Neural progenitor cell (in vitro differentiated cells): ENCODE data around the gene GNB1. TPM values are rescaled to one million over a fixed set of nuclear protein-coding genes. Genes with fewer than 3 reads are reported as not detected.

Experiments
- DNase-seq: peaks from one replicate; pipeline ENCODE4 v3.0.0-alpha.2; 2016; ENCODE audit warnings: low spot score
- H2AFZ ChIP-seq: fragments of 200-600 bp; sonication (generic); replicated peaks from 2 replicates; pipeline ENCODE4 v1.6.1; 2016; ENCODE audit warnings: antibody characterized with exemption
- H3F3A ChIP-seq: fragments of 200-600 bp; sonication (generic); 2 replicates; pipeline ENCODE4 v1.6.1; 2016; ENCODE audit warnings: antibody characterized with exemption, low read depth
- H3K27ac ChIP-seq: fragments of 200-600 bp; sonication (generic); 2 replicates; pipeline ENCODE4 v1.5.1; 2016; ENCODE audit warnings: mild to moderate bottlenecking
- H3K27me3 ChIP-seq: fragments of 200-600 bp; sonication (generic); 2 replicates; pipeline ENCODE4 v1.6.1; 2016; ENCODE audit warnings: mild to moderate bottlenecking, moderate library complexity
- H3K36me3 ChIP-seq: fragments of 200-600 bp; sonication (generic); 2 replicates; pipeline ENCODE4 v1.5.1; 2016
- H3K4me1 ChIP-seq: fragments of 200-600 bp; sonication (generic); 2 replicates; pipeline ENCODE4 v1.6.1; 2016; ENCODE audit warnings: mixed run types
- H3K4me2 ChIP-seq: fragments of 200-600 bp; sonication (generic); 2 replicates; pipeline ENCODE4 v1.6.1; 2016
- H3K4me3 ChIP-seq: fragments of 200-600 bp; sonication (generic); 2 replicates; pipeline ENCODE4 v1.5.1; 2016
- H3K79me2 ChIP-seq: fragments of 200-600 bp; sonication (generic); 2 replicates; pipeline ENCODE4 v1.6.1; 2016; ENCODE audit warnings: low read depth
- H3K9ac ChIP-seq: fragments of 200-600 bp; sonication (generic); 2 replicates; pipeline ENCODE4 v1.6.1; 2016
- H3K9me3 ChIP-seq: fragments of 200-600 bp; sonication (generic); 2 replicates; pipeline ENCODE4 v1.5.1; 2016; ENCODE audit warnings: low read depth
- H4K20me1 ChIP-seq: fragments of 200-600 bp; sonication (generic); 2 replicates; pipeline ENCODE4 v1.6.1; 2016; ENCODE audit warnings: low read depth
- H3K27ac Mint-ChIP-seq: 3 replicates; pipeline ENCODE4 v1.8.0; 2021; ENCODE audit warnings: mixed read lengths
- H3K27me3 Mint-ChIP-seq: 2 replicates; pipeline ENCODE4 v1.8.0; 2022; ENCODE audit warnings: low read depth, mild to moderate bottlenecking, inconsistent platforms, moderate library complexity, mixed read lengths; ENCODE audit not compliant: insufficient read depth
- H3K36me3 Mint-ChIP-seq: 3 replicates; pipeline ENCODE4 v1.8.0; 2021; ENCODE audit warnings: mixed read lengths
- H3K4me1 Mint-ChIP-seq: 3 replicates; pipeline ENCODE4 v1.8.0; 2021; ENCODE audit warnings: mixed read lengths
- H3K4me3 Mint-ChIP-seq: 3 replicates; pipeline ENCODE4 v1.8.0; 2021; ENCODE audit warnings: mild to moderate bottlenecking, moderate library complexity, mixed read lengths
- H3K9me3 Mint-ChIP-seq: 3 replicates; pipeline ENCODE4 v1.8.0; 2020; ENCODE audit warnings: mixed read lengths
- CTCF ChIP-seq: fragments of 200-600 bp; sonication (generic); IDR thresholded peaks from 2 replicates; pipeline ENCODE4 v1.5.1; 2017; ENCODE audit warnings: antibody characterized with exemption, mild to moderate bottlenecking
- EZH2 ChIP-seq: fragments of 200-600 bp; sonication (generic); IDR thresholded peaks from 2 replicates; pipeline ENCODE4 v1.6.1; 2017; ENCODE audit warnings: antibody characterized with exemption, mild to moderate bottlenecking, moderate library complexity
- EZH2phosphoT487 ChIP-seq: fragments of 200-600 bp; sonication (generic); IDR thresholded peaks from 2 replicates; pipeline ENCODE4 v1.6.1; 2017; ENCODE audit warnings: antibody characterized with exemption
- total RNA-seq: library from RNA; depleted of rRNA; stranded (reverse); fragments of >200 nt; gene quantifications from 2 replicates; pipeline ENCODE4 v1.2.3, GENCODE V29; 2015; ENCODE audit warnings: low replicate concordance

GNB1 gene
- total RNA-seq, 1 donor from 2014 or later, result 175 TPM

DNA sequence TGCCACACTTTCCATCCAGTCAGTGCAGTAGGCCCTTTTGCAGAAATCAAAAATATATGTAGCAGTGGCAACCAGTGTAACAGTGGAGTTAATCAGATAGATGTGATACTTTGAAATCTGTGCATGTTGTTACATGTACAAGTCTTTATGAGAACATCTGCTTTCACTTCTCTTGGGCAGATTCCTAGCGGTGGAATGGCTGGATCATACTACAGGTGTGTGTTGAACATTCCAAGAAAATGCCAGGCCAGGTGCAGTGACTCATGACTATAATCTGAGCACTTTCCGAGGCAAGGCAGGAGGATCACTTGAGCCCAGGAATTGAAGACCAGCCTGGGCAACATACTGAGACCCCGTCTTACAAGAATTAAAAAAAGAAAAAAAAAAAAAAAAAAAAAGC is 55.3 kb downstream of the GNB1 start:
- H3K36me3 ChIP-seq, result peaks cover 3% of the 10 kb centered on the region

DNA sequence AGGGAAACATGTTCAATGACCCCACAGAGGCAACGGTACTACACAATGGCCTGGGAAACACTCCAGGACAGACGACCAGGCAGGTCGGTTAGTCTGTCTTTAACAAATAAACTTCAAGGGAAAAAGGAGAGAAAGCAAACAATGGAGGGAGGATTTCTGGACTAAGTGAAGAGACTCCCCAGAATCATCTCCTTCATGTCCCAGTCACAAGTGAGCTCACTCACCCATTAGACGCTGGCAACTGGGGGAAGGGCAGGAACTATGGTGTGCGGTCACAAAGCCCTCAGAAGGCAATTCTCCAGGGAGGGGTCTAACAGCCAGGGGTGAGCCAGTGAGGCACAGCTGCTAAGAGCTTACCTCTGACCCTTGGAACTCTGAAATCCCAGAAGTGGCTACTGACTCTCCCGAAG is 57.0 kb downstream of the GNB1 start:
- H3K27ac ChIP-seq, result peak overlapping the region; percentile 23
- DNase-seq, result peak; percentile 67
- peak overlapping the region; percentile 70 for H3K27ac Mint-ChIP-seq
- H3K27me3 Mint-ChIP-seq, result peaks cover 3% of the 10 kb centered on the region
- H3K9ac ChIP-seq, result no peak overlapping the region
- peaks cover 32% of the 10 kb centered on the region for H3K4me1 Mint-ChIP-seq
- TF ChIP-seq EZH2phosphoT487 (no peak), EZH2 (no peak), CTCF (no peak)
- H3K36me3 Mint-ChIP-seq, result peaks cover 33% of the 10 kb centered on the region
- H3K4me2 ChIP-seq, result peak overlapping the region; percentile 63
- no peaks in the 10 kb centered on the region for H3K9me3 Mint-ChIP-seq
- H3K4me3 ChIP-seq, result no peak overlapping the region
- peaks cover 39% of the 10 kb centered on the region for H3F3A ChIP-seq
- H3K27me3 ChIP-seq, result no peaks in the 10 kb centered on the region
- peaks cover 3% of the 10 kb centered on the region for H3K36me3 ChIP-seq
- H3K4me1 ChIP-seq, result peaks cover 19% of the 10 kb centered on the region
- H3K9me3 ChIP-seq, result no peaks in the 10 kb centered on the region
- H4K20me1 ChIP-seq, result peaks cover 83% of the 10 kb centered on the region
- no peak overlapping the region for H2AFZ ChIP-seq
- H3K79me2 ChIP-seq, result peaks cover 100% of the 10 kb centered on the region
- H3K4me3 Mint-ChIP-seq, result no peak overlapping the region

More for the DNA sequence above, 55.3 kb downstream of the GNB1 start:
- no peak overlapping the region for H3K27ac Mint-ChIP-seq
- H3K36me3 Mint-ChIP-seq, result peaks cover 31% of the 10 kb centered on the region
- Histone ChIP-seq H3K4me1 (peaks cover 19% of the 10 kb centered on the region), H3K4me2 (no peak overlapping the region), H2AFZ (no peak overlapping the region), H3K79me2 (peaks cover 100% of the 10 kb centered on the region), H3K4me3 (no peak overlapping the region), H3K9ac (no peak overlapping the region), H3K9me3 (no peaks in the 10 kb centered on the region), H4K20me1 (peaks cover 83% of the 10 kb centered on the region), H3K27ac (peak overlapping the region; percentile 17), H3F3A (peaks cover 43% of the 10 kb centered on the region), H3K27me3 (no peaks in the 10 kb centered on the region)
- DNase-seq, result no peak
- H3K4me3 Mint-ChIP-seq, result no peak overlapping the region
- peaks cover 3% of the 10 kb centered on the region for H3K27me3 Mint-ChIP-seq
- no peaks in the 10 kb centered on the region for H3K9me3 Mint-ChIP-seq
- TF ChIP-seq EZH2phosphoT487 (no peak), EZH2 (no peak), CTCF (no peak)
- peaks cover 32% of the 10 kb centered on the region for H3K4me1 Mint-ChIP-seq

GRCh38 chr1:1833456-1833855 is 57.4 kb downstream of the GNB1 start:
- Histone ChIP-seq H4K20me1 (peaks cover 87% of the 10 kb centered on the region), H3K9me3 (no peaks in the 10 kb centered on the region), H3K4me2 (peak overlapping the region; percentile 63), H3K36me3 (peaks cover 3% of the 10 kb centered on the region), H3K79me2 (peaks cover 100% of the 10 kb centered on the region), H3K4me3 (no peak overlapping the region), H2AFZ (no peak overlapping the region), H3K4me1 (peaks cover 19% of the 10 kb centered on the region), H3F3A (peaks cover 41% of the 10 kb centered on the region), H3K27ac (peak overlapping the region; percentile 23), H3K27me3 (no peaks in the 10 kb centered on the region), H3K9ac (no peak overlapping the region)
- Mint-ChIP-seq H3K4me1 (peaks cover 29% of the 10 kb centered on the region), H3K9me3 (no peaks in the 10 kb centered on the region), H3K4me3 (no peak overlapping the region), H3K36me3 (peaks cover 29% of the 10 kb centered on the region), H3K27me3 (no peaks in the 10 kb centered on the region), H3K27ac (no peak overlapping the region)
- TF ChIP-seq EZH2, result no peak
- TF ChIP-seq CTCF, result no peak
- TF ChIP-seq EZH2phosphoT487, result no peak
- no peak for DNase-seq
